Glomerular visceral epithelial cell (primary cell): ENCODE data around the gene ERBB2.
"Not testable (repeated sequence)": the region's sequence is repeated elsewhere in the genome, so short reads cannot be mapped to it uniquely, and the experiment has no call there.

Source experiments
- DNase-seq: peaks from one replicate; pipeline ENCODE4 v3.0.0-alpha.2; 2016; ENCODE audit errors: extremely low spot score

The ERBB2 gene

DNA sequence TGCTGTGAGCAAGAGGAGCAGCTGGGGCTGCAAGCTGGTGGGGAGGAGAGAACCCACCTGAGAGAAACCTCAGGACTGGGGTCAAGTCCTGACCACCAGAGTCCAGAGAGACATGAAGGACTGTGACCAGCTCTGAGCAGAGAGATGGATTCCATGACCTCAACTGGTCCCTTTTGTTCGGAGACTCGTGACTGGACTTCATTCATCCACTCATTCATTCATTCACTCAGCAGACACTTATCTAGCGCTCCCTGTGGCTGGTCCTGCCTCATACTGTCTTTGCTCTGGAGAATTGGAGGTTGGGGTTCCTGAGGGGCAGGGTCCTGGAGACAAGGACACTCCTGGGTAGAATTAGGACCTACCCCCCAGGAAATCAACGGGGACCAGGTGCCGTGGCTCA lies 4.0 kb downstream of the ERBB2 start:
- DNase-seq: no peak

DNA sequence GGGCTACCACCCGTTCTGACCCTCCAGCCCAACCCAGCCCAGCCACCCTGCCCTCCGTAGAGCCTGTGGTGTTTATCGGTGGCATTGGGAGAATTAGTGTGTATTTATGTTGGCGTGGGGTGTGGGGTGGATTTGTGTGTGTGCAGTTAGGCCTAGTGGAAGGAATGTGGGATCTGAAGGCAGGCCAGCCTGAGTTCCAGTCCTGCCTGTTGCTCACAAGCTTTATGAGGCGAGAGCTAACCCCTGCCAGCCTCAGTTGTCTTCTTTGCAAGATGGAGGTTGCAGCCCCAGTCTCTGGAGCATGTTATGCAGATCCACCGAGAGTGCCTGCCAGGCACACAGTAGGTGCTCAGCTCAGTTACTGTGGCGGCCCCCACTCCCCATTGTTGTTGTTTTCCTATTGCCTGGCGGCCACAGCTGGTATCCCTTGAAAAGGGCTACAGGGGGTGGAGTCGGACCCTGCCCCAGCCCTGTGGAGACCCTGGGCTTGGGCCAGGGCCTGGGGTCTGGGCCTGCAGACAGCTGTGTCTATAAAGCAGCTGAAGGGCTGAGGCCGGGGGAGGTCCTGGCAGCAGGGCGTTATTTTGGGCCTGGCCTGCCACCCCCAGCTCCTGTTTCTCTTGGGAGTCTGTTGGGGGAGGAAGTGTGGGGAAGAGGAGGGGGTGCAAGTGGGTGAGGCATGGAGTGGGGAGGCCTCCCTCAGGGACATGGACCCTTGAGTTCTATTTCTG lies 5.1 kb downstream of the ERBB2 start:
- no peak for DNase-seq

DNA sequence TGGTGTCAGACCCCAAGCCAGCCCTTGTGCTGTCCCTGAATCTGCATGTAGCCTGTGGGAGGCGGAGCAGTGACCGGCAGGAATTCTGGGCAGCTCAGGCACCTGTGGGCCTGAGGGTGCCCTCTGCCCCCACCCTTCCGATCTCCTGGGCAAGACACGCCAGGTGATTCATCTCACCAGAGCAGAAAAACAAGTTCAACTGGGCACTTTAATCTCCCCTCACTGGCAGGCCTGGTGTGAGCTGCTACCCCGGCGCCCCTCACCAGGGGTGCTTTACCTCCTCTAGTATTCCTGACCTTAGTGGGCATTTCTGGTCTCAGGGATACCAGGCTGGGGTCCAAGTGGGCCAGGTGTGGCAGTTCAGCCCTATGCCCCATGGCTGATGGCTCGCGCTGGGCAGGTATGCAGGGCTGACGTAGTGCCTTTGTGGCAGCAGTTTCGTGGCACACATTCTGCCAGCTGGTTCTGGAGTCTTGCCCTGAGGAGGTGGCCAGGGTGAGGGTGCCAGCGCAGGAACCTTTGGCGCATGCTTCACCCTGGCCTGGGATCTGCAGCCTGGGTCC lies 6.0 kb downstream of the ERBB2 start:
- no peak for DNase-seq

DNA sequence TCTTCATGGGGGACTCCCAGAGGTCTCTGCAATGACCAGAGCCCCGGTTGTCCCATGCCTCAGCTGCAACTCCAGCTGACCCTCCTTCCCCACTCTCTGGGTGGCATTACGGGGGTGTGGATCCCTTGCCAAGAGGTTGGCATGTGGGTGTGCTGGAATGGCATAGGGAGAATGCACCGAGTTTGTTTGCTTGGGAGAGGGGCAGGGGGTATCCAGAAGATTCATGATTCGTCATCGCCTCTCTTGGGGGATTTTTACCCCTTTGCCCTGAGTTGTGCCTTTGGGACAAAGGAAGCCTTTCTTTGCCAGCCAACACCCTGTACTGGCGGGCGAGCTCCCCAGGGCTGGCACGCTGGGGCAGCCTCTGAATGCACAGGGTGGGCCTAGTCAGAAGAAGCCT lies 6.5 kb downstream of the ERBB2 start:
- no peak for DNase-seq

DNA sequence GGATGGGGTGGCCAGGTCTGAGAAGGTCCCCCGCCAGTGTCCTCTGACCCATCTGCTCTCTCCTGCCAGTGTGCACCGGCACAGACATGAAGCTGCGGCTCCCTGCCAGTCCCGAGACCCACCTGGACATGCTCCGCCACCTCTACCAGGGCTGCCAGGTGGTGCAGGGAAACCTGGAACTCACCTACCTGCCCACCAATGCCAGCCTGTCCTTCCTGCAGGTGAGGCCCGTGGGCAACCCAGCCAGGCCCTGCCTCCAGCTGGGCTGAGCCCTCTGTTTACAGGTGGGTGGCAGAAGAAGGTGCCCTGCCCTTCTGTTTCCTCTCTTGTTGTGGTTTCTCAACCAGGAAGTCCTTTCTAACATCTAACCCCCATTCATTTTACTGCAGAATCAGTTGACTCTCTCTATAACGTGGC lies 7.1 kb downstream of the ERBB2 start:
- DNase-seq: no peak

DNA sequence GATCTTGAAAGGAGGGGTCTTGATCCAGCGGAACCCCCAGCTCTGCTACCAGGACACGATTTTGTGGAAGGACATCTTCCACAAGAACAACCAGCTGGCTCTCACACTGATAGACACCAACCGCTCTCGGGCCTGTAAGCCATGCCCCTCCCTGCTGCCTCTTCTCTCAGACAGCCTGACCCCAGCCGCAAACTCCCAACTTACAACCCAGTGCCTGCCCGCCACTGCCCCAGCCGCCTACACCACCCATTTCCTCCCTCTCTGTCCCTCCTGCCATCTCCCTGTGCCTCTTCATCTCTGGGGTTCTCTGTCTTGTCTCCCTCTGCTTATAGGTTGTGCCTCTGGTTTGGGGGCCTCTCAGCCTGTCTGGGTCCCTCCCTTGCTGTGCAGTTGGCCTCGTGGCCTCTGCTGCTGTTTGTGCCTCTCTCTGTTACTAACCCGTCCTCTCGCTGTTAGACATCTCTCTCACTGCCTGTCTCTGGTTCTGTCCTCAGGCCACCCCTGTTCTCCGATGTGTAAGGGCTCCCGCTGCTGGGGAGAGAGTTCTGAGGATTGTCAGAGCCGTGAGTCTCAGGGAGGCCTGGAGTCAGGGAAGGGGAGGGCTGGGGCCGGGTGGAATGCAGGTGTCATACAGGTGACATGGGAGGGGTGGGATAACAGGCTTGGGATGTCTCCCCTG lies 9.6 kb downstream of the ERBB2 start:
- no peak for DNase-seq

DNA sequence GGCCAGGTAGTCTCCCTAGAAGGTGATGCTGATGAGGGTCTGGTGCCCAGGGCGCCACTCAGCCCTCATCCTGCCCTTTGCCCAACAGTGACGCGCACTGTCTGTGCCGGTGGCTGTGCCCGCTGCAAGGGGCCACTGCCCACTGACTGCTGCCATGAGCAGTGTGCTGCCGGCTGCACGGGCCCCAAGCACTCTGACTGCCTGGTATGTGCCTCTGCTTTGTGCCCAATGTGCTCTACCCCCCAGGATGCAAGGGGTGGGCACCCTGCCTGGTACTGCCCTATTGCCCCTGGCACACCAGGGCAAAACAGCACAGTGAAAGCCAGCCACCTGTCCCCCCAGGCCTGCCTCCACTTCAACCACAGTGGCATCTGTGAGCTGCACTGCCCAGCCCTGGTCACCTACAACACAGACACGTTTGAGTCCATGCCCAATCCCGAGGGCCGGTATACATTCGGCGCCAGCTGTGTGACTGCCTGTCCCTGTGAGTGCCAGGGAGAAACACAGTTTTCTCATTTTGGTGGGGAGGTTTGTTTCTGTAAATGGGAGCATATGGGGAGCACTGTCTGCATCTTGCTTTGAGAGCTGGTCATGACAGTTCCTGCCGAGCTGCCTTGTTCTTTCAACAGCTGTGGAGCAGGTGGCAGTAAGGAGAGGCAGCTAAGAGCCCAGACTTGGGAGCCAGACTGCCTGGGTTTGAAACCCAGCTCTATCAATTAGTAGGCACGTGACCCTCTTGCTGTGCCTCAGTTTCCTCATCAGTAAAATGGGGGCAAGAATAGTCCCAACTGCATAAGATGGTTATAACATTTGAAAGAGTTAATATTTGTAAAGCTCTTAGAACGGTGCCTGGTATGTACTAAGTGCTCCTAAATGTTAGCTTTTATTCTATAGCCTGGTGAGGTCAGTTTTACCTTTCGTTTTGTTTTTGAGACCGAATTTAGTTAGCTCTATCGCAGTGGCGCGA lies 10.4 kb downstream of the ERBB2 start:
- no peak for DNase-seq

DNA sequence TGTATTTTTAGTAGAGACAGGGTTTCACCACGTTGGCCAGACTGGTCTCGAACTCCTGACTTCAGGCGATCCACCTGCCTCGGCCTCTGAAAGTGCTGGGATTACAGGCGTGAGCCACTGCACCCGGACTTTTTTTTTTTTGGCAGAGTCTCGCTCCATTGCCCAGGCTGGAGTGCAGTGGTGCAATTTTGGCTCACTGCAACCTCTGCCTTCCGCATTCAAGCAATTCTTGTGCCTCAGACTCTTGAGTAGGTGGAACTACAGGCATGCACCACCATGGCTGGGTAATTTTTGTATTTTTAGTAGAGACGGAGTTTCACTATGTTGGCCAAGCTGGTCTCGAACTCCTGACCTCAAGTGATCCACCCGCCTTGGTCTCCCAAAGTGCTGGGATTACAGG lies 11.2 kb downstream of the ERBB2 start:
- DNase-seq: not testable (repeated sequence)

DNA sequence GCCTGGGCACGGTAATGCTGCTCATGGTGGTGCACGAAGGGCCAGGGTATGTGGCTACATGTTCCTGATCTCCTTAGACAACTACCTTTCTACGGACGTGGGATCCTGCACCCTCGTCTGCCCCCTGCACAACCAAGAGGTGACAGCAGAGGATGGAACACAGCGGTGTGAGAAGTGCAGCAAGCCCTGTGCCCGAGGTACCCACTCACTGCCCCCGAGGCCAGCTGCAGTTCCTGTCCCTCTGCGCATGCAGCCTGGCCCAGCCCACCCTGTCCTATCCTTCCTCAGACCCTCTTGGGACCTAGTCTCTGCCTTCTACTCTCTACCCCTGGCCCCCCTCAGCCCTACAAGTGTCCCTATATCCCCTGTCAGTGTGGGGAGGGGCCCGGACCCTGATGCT lies 12.0 kb downstream of the ERBB2 start:
- DNase-seq: no peak

DNA sequence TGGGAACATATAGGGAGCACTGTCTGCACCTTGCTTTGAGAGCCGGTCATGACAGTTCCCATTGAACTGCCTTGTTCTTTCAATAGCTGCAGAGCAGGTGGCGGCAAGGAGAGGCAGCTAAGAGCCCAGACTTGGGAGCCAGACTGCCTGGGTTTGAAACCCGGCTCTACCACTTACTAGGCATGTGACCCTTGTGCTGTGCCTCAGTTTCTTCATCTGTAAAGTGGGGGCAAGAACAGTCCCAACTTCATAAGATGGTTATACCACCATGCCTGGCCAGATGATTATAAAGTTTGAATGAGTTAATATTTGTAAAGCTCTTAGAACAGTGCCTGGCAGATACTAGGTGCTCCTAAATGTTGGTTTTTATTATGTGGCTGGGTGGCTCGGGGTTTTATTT lies 14.4 kb downstream of the ERBB2 start:
- DNase-seq: no peak

DNA sequence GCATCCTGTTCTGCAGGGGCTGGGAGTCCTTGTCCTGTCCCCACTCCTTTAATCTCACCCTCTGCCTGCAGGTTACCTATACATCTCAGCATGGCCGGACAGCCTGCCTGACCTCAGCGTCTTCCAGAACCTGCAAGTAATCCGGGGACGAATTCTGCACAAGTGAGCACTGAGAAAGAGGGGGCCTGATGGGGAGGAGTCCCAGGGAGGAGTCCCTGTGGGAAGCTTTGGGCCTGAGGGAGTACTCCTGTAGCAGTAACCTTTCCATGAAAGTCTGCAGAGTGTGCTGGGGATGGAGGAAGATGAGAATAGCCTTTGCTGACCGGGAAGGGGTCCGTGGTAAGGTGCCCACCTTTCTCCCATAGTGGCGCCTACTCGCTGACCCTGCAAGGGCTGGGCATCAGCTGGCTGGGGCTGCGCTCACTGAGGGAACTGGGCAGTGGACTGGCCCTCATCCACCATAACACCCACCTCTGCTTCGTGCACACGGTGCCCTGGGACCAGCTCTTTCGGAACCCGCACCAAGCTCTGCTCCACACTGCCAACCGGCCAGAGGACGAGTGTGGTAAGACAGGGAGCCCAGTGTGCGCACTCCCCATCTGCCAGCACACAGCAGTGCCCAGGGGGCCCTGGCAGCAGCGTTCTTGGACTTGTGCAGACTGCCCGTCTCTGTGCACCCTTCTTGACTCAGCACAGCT lies 15.7 kb downstream of the ERBB2 start:
- DNase-seq: no peak

DNA sequence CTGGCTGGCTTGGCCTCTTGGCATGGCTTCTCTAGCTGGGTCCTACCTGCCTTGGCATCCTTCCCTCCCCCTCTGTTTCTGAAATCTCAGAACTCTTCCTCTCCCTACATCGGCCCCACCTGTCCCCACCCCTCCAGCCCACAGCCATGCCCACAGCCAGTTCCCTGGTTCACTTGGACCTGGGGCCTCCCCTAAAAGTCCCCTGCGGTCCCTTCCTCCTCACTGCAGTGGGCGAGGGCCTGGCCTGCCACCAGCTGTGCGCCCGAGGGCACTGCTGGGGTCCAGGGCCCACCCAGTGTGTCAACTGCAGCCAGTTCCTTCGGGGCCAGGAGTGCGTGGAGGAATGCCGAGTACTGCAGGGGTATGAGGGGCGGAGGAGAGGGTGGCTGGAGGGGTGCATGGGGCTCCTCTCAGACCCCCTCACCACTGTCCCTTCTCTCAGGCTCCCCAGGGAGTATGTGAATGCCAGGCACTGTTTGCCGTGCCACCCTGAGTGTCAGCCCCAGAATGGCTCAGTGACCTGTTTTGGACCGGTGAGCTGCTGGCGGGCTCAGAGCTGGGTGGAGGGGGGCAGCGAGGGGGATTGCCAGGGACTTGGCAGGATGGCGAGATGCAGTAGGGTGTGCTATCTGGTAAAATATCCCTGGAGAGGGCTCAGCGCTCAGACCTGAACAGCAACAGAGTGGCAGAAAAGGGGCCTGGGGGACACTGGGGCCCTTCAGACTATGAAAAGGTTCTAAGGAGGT lies 16.4 kb downstream of the ERBB2 start:
- DNase-seq: no peak

DNA sequence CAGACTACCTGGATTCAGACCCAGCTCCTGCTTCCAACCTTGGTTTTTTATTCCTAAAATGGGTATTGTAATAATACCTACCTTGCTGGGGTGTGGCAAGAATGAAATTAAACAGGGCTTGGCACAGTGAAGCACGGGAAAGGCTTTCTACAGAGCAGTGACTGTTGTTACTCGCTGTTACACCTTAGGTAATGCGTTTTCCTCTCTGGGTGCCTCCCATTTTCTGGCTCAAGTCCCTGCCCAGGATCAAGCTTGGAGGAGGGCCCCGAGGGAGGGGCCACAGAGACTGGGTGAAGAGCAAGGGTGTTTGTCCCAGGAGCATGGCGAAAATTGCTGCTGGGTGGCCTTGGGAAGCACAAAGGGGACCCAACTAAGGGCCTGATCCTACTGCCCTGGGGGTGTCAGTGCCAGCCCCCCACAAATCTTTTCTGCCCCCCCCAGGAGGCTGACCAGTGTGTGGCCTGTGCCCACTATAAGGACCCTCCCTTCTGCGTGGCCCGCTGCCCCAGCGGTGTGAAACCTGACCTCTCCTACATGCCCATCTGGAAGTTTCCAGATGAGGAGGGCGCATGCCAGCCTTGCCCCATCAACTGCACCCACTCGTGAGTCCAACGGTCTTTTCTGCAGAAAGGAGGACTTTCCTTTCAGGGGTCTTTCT lies 17.1 kb downstream of the ERBB2 start:
- no peak for DNase-seq

DNA sequence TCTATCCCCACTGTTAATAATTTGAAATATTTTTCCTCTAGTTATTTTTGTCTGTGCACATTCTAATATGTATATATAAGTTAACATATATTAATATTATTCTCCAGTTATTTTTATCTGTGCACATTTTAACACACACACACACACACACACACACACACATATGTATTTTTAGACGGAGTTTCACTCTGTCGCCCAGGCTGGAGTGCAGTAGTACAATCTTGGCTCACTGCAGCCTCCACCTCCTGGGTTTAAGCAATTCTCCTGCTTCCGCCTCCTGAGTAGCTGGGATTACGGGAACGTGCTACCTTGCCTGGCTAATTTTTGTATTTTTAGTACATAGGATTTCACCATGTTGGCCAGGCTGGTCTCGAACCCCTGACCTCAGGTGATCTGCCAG lies 17.8 kb downstream of the ERBB2 start:
- no peak for DNase-seq

DNA sequence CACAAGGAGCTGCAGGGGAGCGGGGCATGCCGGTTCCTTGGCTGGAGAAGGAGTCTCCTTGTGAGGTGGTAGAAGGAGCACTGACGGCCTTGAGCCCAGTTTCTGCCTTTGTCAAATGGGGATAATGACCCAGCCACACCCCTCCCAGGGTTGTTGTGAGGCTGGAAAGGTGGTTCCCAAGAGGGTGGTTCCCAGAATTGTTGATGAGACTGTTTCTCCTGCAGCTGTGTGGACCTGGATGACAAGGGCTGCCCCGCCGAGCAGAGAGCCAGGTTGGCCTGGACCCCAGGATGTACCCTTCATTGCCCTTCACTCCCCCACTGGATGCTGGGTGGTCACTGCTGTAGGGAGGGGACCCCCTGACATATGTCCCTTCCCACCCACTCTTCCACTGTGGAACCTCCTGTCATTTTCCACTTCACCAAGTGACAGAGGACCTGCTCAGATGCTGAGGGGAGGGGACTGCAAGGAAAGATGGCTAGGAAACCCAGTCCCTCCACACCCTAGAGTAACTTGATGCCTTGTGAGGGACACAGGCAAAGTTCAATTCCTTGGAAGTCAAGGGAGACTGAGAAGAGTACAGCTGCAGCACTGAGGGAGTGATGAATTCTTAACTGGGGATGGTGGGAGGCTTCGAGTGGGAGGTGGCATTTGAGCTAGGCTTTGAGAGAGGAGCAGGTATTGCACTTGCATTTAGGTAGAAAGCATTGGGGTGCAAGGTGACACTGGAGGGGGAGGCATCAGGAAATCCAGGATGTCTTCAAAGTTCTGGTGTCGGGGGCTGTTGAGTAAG lies 19.9 kb downstream of the ERBB2 start:
- no peak for DNase-seq

DNA sequence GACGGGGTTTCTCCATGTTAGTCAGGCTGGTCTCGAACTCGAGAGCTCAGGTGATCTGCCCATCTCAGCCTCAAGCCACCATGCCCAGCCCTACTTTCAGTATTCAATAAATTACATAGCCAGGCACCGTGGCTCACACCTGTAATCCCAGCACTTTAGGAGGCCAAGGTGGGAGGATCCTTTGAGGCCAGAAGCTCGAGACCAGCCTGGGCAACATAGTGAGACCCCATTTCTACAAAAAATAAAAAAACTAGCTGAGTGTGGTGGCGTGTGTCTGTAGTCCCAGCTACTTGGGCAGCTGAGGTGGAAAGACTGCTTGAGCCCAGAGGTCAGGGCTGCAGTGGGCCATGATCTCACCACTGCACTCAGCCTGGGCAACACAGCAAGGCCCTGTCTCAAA lies 22.2 kb downstream of the ERBB2 start:
- no peak for DNase-seq

DNA sequence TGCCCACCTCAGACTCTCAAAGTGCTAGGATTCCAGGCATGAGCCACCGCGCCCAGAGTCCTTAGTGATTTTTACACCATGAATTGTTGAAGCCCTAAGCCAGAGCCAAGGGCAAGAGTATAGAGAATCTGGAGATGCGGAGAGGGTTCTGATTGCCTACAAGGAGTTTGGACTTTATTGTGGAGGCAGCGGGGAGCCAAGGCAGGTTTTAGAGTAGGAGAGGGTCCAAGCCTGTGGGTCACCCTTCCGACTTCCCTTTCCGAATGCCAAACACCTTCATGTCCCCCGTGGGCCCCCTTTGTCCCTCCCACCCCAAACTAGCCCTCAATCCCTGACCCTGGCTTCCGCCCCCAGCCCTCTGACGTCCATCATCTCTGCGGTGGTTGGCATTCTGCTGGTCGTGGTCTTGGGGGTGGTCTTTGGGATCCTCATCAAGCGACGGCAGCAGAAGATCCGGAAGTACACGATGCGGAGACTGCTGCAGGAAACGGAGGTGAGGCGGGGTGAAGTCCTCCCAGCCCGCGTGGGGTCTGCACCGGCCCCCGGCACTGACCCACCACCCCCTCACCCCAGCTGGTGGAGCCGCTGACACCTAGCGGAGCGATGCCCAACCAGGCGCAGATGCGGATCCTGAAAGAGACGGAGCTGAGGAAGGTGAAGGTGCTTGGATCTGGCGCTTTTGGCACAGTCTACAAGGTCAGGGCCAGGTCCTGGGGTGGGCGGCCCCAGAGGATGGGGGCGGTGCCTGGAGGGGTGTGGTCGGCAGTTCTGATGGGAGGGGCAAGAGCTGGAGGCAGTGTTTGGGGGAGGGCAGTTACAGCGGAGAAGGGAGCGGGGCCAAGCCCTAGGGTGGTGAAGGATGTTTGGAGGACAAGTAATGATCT lies 23.3 kb downstream of the ERBB2 start:
- no peak for DNase-seq

DNA sequence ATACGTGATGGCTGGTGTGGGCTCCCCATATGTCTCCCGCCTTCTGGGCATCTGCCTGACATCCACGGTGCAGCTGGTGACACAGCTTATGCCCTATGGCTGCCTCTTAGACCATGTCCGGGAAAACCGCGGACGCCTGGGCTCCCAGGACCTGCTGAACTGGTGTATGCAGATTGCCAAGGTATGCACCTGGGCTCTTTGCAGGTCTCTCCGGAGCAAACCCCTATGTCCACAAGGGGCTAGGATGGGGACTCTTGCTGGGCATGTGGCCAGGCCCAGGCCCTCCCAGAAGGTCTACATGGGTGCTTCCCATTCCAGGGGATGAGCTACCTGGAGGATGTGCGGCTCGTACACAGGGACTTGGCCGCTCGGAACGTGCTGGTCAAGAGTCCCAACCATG lies 24.9 kb downstream of the ERBB2 start:
- no peak for DNase-seq
